Bronchial epithelial cell (primary cell): ENCODE measurements around the gene ZNF106. TPM values are rescaled to one million over a fixed set of nuclear protein-coding genes. Genes with fewer than 3 reads are reported as not detected.

Experiments
- DNase-seq: peaks from one replicate; pipeline ENCODE4 v3.0.0-alpha.2; 2010; ENCODE audit warnings: low read depth
- FAIRE-seq: peaks from 2 replicates; lab custom pipeline; 2011; peaks lifted over from hg19 to GRCh38; lab: Jason Lieb, UNC
- H3K27me3 ChIP-seq: 2 replicates; pipeline ENCODE4 v1.5.1; 2011; ENCODE audit warnings: low read length; ENCODE audit not compliant: control insufficient read depth, insufficient read depth
- H3K36me3 ChIP-seq: 2 replicates; pipeline ENCODE4 v1.5.1; 2011; ENCODE audit warnings: low read length; ENCODE audit not compliant: control insufficient read depth, insufficient read depth
- H3K4me3 ChIP-seq: 2 replicates; pipeline ENCODE4 v1.5.1; 2011; ENCODE audit warnings: mild to moderate bottlenecking, low read depth, low read length, control low read depth
- CTCF ChIP-seq: IDR thresholded peaks from 2 replicates; pipeline ENCODE4 v1.5.1; 2011; ENCODE audit warnings: mild to moderate bottlenecking, moderate library complexity, low read length, control low read depth, inconsistent platforms; ENCODE audit not compliant: insufficient read depth, severe bottlenecking
- total RNA-seq: library from RNA; depleted of rRNA; stranded (reverse); fragments of >200 nt; gene quantifications from 2 replicates; pipeline ENCODE4 v1.2.1, GENCODE V29; 2014

The ZNF106 gene
- total RNA-seq, 1 donor from 2014 or later = 34.5 TPM

- FAIRE-seq (no peak), DNase-seq (no peak)
- peaks cover 4% of the 10 kb centered on the region for H3K36me3 ChIP-seq
- TF ChIP-seq CTCF = no peak
- no peak overlapping the region for H3K4me3 ChIP-seq
- H3K27me3 ChIP-seq = no peaks in the 10 kb centered on the region
Observed at GRCh38 chr15:42453826-42454225, 37.1 kb downstream of the ZNF106 start.

- Histone ChIP-seq H3K4me3 (no peak overlapping the region), H3K36me3 (peaks cover 6% of the 10 kb centered on the region), H3K27me3 (no peaks in the 10 kb centered on the region)
- DNase-seq (no peak), FAIRE-seq (no peak)
- TF ChIP-seq CTCF = no peak
Observed at GRCh38 chr15:42450425-42450790, 40.5 kb downstream of the ZNF106 start.

GRCh38 chr15:42449770-42450424, 41.0 kb downstream of the ZNF106 start:
- no peak for FAIRE-seq
- no peak overlapping the region for H3K4me3 ChIP-seq
- no peaks in the 10 kb centered on the region for H3K27me3 ChIP-seq
- peaks cover 6% of the 10 kb centered on the region for H3K36me3 ChIP-seq
- TF ChIP-seq CTCF = no peak
- DNase-seq = no peak

GRCh38 chr15:42448281-42448680, 42.7 kb downstream of the ZNF106 start:
- TF ChIP-seq CTCF = no peak
- H3K4me3 ChIP-seq = no peak overlapping the region
- peaks cover 8% of the 10 kb centered on the region for H3K36me3 ChIP-seq
- FAIRE-seq = no peak
- no peaks in the 10 kb centered on the region for H3K27me3 ChIP-seq
- DNase-seq = no peak

- no peaks in the 10 kb centered on the region for H3K27me3 ChIP-seq
- DNase-seq = no peak
- no peak for FAIRE-seq
- no peak for TF ChIP-seq CTCF
- peaks cover 8% of the 10 kb centered on the region for H3K36me3 ChIP-seq
- no peak overlapping the region for H3K4me3 ChIP-seq
Observed at GRCh38 chr15:42447599-42447998, 43.3 kb downstream of the ZNF106 start.

GRCh38 chr15:42445551-42445950, 45.4 kb downstream of the ZNF106 start:
- Histone ChIP-seq H3K4me3 (no peak overlapping the region), H3K27me3 (no peaks in the 10 kb centered on the region), H3K36me3 (peaks cover 9% of the 10 kb centered on the region)
- FAIRE-seq (no peak), DNase-seq (no peak)
- no peak for TF ChIP-seq CTCF
